Esophagus squamous epithelium (tissue), 4 donors: Measurements from ENCODE around the gene SLC29A2.

Source experiments
- POLR2A ChIP-seq, 4 donors: fragments of 450-650 bp; IDR thresholded peaks; one replicate each; pipeline ENCODE4 v1.6.1; 2017; ENCODE audit warnings: antibody characterized with exemption in 4 of 4, mild to moderate bottlenecking in 4 of 4, moderate library complexity in 3 of 4
- TF ChIP-seq, protein P1 (sequence below), 6 experiments: fragments of 450-650 bp in 4 of 6; fragments of 200-600 bp in 2 of 6; sonication (generic) in 2 of 6; IDR thresholded peaks; one replicate each; pipeline ENCODE4 v1.5.1; 2016 to 2019; ENCODE audit warnings: antibody characterized with exemption in 6 of 6, mild to moderate bottlenecking in 4 of 6, moderate library complexity in 4 of 6

DNA sequence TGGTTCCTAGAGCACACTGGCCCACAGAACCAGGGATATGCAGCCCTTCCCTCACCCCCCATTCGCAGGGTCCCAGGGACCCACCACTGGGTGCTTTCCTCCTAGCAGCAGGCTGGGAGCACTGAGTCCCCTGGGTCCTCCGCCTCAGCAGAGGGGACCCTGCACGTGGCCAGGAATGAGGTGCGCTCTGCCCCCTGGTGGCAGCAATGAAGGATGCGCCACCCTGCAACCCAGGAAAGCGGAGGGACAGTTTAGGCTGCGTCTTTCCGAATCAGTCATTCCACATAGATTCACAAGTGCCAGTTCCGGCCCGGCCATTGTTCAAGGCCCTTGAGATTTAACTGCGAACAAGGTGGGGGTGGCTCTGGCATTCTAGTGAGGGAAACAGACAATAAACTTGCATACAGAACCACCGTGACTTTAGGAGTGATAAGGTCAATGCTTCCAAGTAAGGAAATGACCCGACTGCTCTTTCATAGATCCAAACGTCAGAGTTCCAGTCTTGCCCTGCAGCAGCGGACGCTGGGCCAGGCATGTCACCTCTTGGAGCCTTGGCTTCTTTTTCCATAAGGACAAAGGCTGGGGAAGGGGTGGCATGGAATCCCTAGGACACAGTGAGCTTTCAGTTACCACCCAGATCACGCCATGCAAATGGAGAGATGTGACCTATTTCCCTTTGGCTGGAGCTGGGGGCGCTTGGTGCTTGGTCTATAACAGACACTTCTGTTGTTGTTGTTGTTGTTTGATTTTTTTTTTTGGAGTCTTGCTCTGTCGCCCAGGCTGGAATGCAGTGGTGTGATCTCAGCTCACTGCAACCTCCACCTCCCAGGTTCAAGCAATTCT is 43.0 kb downstream of the SLC29A2 start:
- TF ChIP-seq, protein P1, sequence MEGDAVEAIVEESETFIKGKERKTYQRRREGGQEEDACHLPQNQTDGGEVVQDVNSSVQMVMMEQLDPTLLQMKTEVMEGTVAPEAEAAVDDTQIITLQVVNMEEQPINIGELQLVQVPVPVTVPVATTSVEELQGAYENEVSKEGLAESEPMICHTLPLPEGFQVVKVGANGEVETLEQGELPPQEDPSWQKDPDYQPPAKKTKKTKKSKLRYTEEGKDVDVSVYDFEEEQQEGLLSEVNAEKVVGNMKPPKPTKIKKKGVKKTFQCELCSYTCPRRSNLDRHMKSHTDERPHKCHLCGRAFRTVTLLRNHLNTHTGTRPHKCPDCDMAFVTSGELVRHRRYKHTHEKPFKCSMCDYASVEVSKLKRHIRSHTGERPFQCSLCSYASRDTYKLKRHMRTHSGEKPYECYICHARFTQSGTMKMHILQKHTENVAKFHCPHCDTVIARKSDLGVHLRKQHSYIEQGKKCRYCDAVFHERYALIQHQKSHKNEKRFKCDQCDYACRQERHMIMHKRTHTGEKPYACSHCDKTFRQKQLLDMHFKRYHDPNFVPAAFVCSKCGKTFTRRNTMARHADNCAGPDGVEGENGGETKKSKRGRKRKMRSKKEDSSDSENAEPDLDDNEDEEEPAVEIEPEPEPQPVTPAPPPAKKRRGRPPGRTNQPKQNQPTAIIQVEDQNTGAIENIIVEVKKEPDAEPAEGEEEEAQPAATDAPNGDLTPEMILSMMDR (IDR thresholded peaks at IDR 0.05), result peak; percentile 90 to 98 (median 96)
- no peak for TF ChIP-seq POLR2A (IDR thresholded peaks at IDR 0.05)
